Loucy (cell line): ENCODE data around the gene INCA1.

Experiments
- H2AFZ ChIP-seq: fragments of 200-600 bp; sonication (generic); 2 replicates; pipeline ENCODE4 v1.6.0; 2016; ENCODE audit warnings: antibody characterized with exemption, mild to moderate bottlenecking, low read length, moderate library complexity
- H3F3A ChIP-seq: fragments of 200-600 bp; 2 replicates; pipeline ENCODE4 v1.6.0; 2016; ENCODE audit warnings: antibody characterized with exemption, low read depth, mild to moderate bottlenecking
- H3K27me3 ChIP-seq: fragments of 200-600 bp; sonication (generic); 2 replicates; pipeline ENCODE4 v1.6.1; 2014; ENCODE audit warnings: low read length, mild to moderate bottlenecking; ENCODE audit not compliant: insufficient read depth, poor library complexity, severe bottlenecking
- H3K36me3 ChIP-seq: fragments of 200-600 bp; sonication (generic); 2 replicates; pipeline ENCODE4 v1.6.1; 2016; ENCODE audit warnings: low read length; ENCODE audit not compliant: insufficient read depth
- H3K4me1 ChIP-seq: fragments of 200-600 bp; sonication (generic); 2 replicates; pipeline ENCODE4 v1.5.1; 2014; ENCODE audit warnings: low read length, mild to moderate bottlenecking; ENCODE audit not compliant: insufficient read depth, poor library complexity, severe bottlenecking
- H3K4me2 ChIP-seq: fragments of 200-600 bp; sonication (generic); 2 replicates; pipeline ENCODE4 v1.6.0; 2014; ENCODE audit warnings: antibody characterized with exemption, low read length, low read depth, mild to moderate bottlenecking; ENCODE audit not compliant: poor library complexity, severe bottlenecking
- H3K4me3 ChIP-seq: fragments of 200-600 bp; sonication (generic); 2 replicates; pipeline ENCODE4 v1.5.1; 2014; ENCODE audit warnings: low read length, mild to moderate bottlenecking, mixed read lengths; ENCODE audit not compliant: poor library complexity, severe bottlenecking
- H3K79me2 ChIP-seq: fragments of 200-600 bp; sonication (generic); 2 replicates; pipeline ENCODE4 v1.6.1; 2014; ENCODE audit warnings: low read length; ENCODE audit not compliant: insufficient read depth
- H3K9ac ChIP-seq: fragments of 200-600 bp; sonication (generic); 2 replicates; pipeline ENCODE4 v1.6.0; 2014; ENCODE audit warnings: mild to moderate bottlenecking, low read depth, low read length, moderate library complexity; ENCODE audit not compliant: poor library complexity, severe bottlenecking
- H3K9me2 ChIP-seq: fragments of 200-600 bp; sonication (generic); replicated peaks from 2 replicates; pipeline ENCODE4 v1.6.1; 2016; ENCODE audit warnings: low read depth, low read length, mixed read lengths
- H3K9me3 ChIP-seq: fragments of 200-600 bp; sonication (generic); 2 replicates; pipeline ENCODE4 v1.6.1; 2014; ENCODE audit warnings: mild to moderate bottlenecking, antibody characterized with exemption, low read length, low read depth; ENCODE audit not compliant: insufficient read depth
- H4K20me1 ChIP-seq: fragments of 200-600 bp; sonication (generic); 2 replicates; pipeline ENCODE4 v1.6.0; 2014; ENCODE audit warnings: antibody characterized with exemption, low read length, mild to moderate bottlenecking; ENCODE audit not compliant: insufficient read depth, poor library complexity, severe bottlenecking
- CTCF ChIP-seq: fragments of 200-600 bp; sonication (generic); conservative IDR thresholded peaks from 2 replicates; pipeline ENCODE4 v1.5.1; 2014; ENCODE audit warnings: mild to moderate bottlenecking, antibody characterized with exemption, low read length
- EZH2phosphoT487 ChIP-seq: fragments of 200-600 bp; IDR thresholded peaks from 2 replicates; pipeline ENCODE4 v1.6.1; 2018; ENCODE audit warnings: antibody characterized with exemption, mild to moderate bottlenecking, moderate library complexity, borderline replicate concordance

Gene INCA1

GRCh38 chr17:4951486-4951885, 45.8 kb downstream of the INCA1 start:
- H2AFZ ChIP-seq, result no peak overlapping the region
- H3K4me2 ChIP-seq, result peak overlapping the region; percentile 91
- H4K20me1 ChIP-seq, result peaks cover 17% of the 10 kb centered on the region
- H3K36me3 ChIP-seq, result peaks cover 10% of the 10 kb centered on the region
- peaks cover 23% of the 10 kb centered on the region for H3K4me1 ChIP-seq
- H3K4me3 ChIP-seq, result peak overlapping the region; percentile 90
- TF ChIP-seq CTCF, result no peak
- no peak for TF ChIP-seq EZH2phosphoT487
- peaks cover 19% of the 10 kb centered on the region for H3F3A ChIP-seq
- peaks cover 14% of the 10 kb centered on the region for H3K27me3 ChIP-seq
- H3K79me2 ChIP-seq, result peaks cover 37% of the 10 kb centered on the region
- peak overlapping the region; percentile 99 for H3K9ac ChIP-seq
- H3K9me2 ChIP-seq, result no peaks in the 10 kb centered on the region
- H3K9me3 ChIP-seq, result no peaks in the 10 kb centered on the region

- no peaks in the 10 kb centered on the region for H3K9me3 ChIP-seq
- peaks cover 14% of the 10 kb centered on the region for H3K27me3 ChIP-seq
- H3K9me2 ChIP-seq, result no peaks in the 10 kb centered on the region
- TF ChIP-seq EZH2phosphoT487 (no peak), CTCF (no peak)
- H3K79me2 ChIP-seq, result peaks cover 44% of the 10 kb centered on the region
- H3K4me3 ChIP-seq, result peak within 1 kb of the TSS; percentile 90
- peak within 1 kb of the TSS; percentile 99 for H3K9ac ChIP-seq
- H2AFZ ChIP-seq, result no peak within 1 kb of the TSS
- peaks cover 16% of the 10 kb centered on the region for H3K36me3 ChIP-seq
- peaks cover 24% of the 10 kb centered on the region for H4K20me1 ChIP-seq
- peak within 1 kb of the TSS; percentile 91 for H3K4me2 ChIP-seq
- H3F3A ChIP-seq, result peaks cover 24% of the 10 kb centered on the region
- peaks cover 20% of the 10 kb centered on the region for H3K4me1 ChIP-seq
These were observed 46.5 kb downstream of the INCA1 start, which contains the start of gene ENO3 for GRCh38 chr17:4950746-4951204. Gene ENO3, plus strand, starts transcription at chr17:4951119. Its CDS starts 711 bp downstream, at chr17:4951830.

GRCh38 chr17:4950075-4950745, 47.1 kb downstream of the INCA1 start:
- Histone ChIP-seq H3K4me2 (peak overlapping the region; percentile 91), H3F3A (peaks cover 28% of the 10 kb centered on the region), H3K79me2 (peaks cover 50% of the 10 kb centered on the region), H3K9me2 (no peaks in the 10 kb centered on the region), H3K9ac (peak overlapping the region; percentile 99), H3K27me3 (peaks cover 14% of the 10 kb centered on the region), H3K9me3 (no peaks in the 10 kb centered on the region), H3K36me3 (peaks cover 22% of the 10 kb centered on the region), H3K4me1 (peaks cover 26% of the 10 kb centered on the region), H2AFZ (no peak overlapping the region), H4K20me1 (peaks cover 30% of the 10 kb centered on the region), H3K4me3 (peak overlapping the region; percentile 90)
- TF ChIP-seq EZH2phosphoT487, result no peak
- no peak for TF ChIP-seq CTCF
